Measurements from ENCODE around the gene KIRREL3. TPM values are rescaled to one million over a fixed set of nuclear protein-coding genes. Genes with fewer than 3 reads are reported as not detected.

KIRREL3 gene
- total and polyA plus RNA-seq, 9 donors: 0.25 to 5.3 (median 0.48) TPM

- no peak for DNase-seq
- no peaks in the 10 kb centered on the region for H3K27me3 ChIP-seq
- intact Hi-C loops (cut with DNase I): no loop called here
- 77 to 81% (median 78%) methylated on average over 5 of the region's 5 CpGs for WGBS, 3 donors
- H3K4me1 ChIP-seq (ENCODE audit: insufficient read depth): no peaks in the 10 kb centered on the region
- no peaks in the 10 kb centered on the region for H3K36me3 ChIP-seq
- no peak overlapping the region for H3K4me3 ChIP-seq
- TF ChIP-seq POLR2A (IDR thresholded peaks at IDR 0.05) (no peak), CTCF (IDR thresholded peaks at IDR 0.05) (no peak), EP300 (IDR thresholded peaks at IDR 0.05) (no peak)
- no peaks in the 10 kb centered on the region for H3K9me3 ChIP-seq
- H3K27ac ChIP-seq: no peak overlapping the region
These were observed 157.5 kb downstream of the KIRREL3 start for GRCh38 chr11:126843096-126843495.

DNA sequence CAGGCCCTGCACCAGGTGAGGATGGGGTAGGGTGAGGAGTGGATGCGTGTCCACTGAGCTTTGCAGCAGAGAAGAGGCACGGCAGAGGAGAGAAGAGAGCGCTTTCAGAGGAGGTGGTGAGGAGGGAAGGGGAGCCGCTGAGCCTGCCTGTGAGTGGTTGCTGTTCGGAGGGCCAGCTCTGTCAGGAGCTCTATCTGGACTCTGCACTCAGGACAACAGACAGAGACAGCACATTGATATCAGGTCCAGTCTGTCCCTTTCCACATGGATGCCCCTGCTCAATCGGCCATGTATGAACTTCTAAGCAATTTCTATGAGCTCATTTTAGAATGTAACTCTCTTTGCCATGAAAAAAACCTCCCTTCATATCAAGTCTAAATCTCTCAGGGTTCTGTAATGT, 158.6 kb downstream of the KIRREL3 start:
- H3K27ac ChIP-seq: no peak overlapping the region
- no peaks in the 10 kb centered on the region for H3K9me3 ChIP-seq
- TF ChIP-seq POLR2A (IDR thresholded peaks at IDR 0.05) (no peak), EP300 (IDR thresholded peaks at IDR 0.05) (no peak), CTCF (IDR thresholded peaks at IDR 0.05) (no peak)
- H3K4me3 ChIP-seq: no peak overlapping the region
- H3K4me1 ChIP-seq (ENCODE audit: insufficient read depth): no peaks in the 10 kb centered on the region
- H3K36me3 ChIP-seq: no peaks in the 10 kb centered on the region
- WGBS, 3 donors: 78 to 85% (median 80%) methylated on average over 6 of the region's 6 CpGs
- H3K27me3 ChIP-seq: no peaks in the 10 kb centered on the region
- intact Hi-C loops (cut with DNase I): no loop called here
- no peak for DNase-seq

GRCh38 chr11:126840975-126841374, 159.6 kb downstream of the KIRREL3 start:
- Histone ChIP-seq H3K36me3 (no peaks in the 10 kb centered on the region), H3K9me3 (no peaks in the 10 kb centered on the region), H3K4me3 (no peak overlapping the region), H3K27me3 (no peaks in the 10 kb centered on the region), H3K27ac (no peak overlapping the region), H3K4me1 (ENCODE audit: insufficient read depth) (no peaks in the 10 kb centered on the region)
- DNase-seq: no peak
- TF ChIP-seq POLR2A (IDR thresholded peaks at IDR 0.05) (no peak), EP300 (IDR thresholded peaks at IDR 0.05) (no peak), CTCF (IDR thresholded peaks at IDR 0.05) (no peak)
- intact Hi-C loops (cut with DNase I): no loop called here
- 83 to 93% (median 92%) methylated on average over 3 of the region's 3 CpGs for WGBS, 3 donors

- H3K36me3 ChIP-seq: no peaks in the 10 kb centered on the region
- no peaks in the 10 kb centered on the region for H3K4me1 ChIP-seq (ENCODE audit: insufficient read depth)
- no peak overlapping the region for H3K4me3 ChIP-seq
- no peaks in the 10 kb centered on the region for H3K27me3 ChIP-seq
- H3K27ac ChIP-seq: no peak overlapping the region
- H3K9me3 ChIP-seq: no peaks in the 10 kb centered on the region
- intact Hi-C loops (cut with DNase I): no loop called here
- TF ChIP-seq POLR2A (IDR thresholded peaks at IDR 0.05): no peak
- TF ChIP-seq CTCF (IDR thresholded peaks at IDR 0.05): no peak
- no peak for TF ChIP-seq EP300 (IDR thresholded peaks at IDR 0.05)
- DNase-seq: no peak
- 51 to 68% (median 57%) methylated on average over 7 of the region's 7 CpGs for WGBS, 3 donors
These were observed 160.2 kb downstream of the KIRREL3 start for GRCh38 chr11:126840201-126840886.

All from ovary (tissue), 9 donors.